NCI-H2196 (cell line): ENCODE results near the gene TP53INP2.
"Not testable (repeated sequence)": the region's sequence is repeated elsewhere in the genome, so short reads cannot be mapped to it uniquely, and the experiment has no call there.

Source experiments
- DNase-seq: peaks from one replicate; lab custom pipeline; 2025; ENCODE audit not compliant: unreplicated experiment; lab: John Stamatoyannopoulos, UW

Gene TP53INP2

GRCh38 chr20:34705397-34706301 lies 1.5 kb downstream of the TP53INP2 start:
- peak; percentile 46 for DNase-seq

- DNase-seq: no peak
These were observed 2.2 kb downstream of the TP53INP2 start for GRCh38 chr20:34706302-34706875.

GRCh38 chr20:34706912-34707784 lies 3.0 kb downstream of the TP53INP2 start:
- DNase-seq: no peak

- DNase-seq: peak; percentile 34
These were observed 4.5 kb downstream of the TP53INP2 start for GRCh38 chr20:34708621-34709043.

GRCh38 chr20:34709044-34709830 lies 5.1 kb downstream of the TP53INP2 start:
- peak; percentile 84 for DNase-seq

- peak; percentile 65 for DNase-seq
These were observed 5.9 kb downstream of the TP53INP2 start for GRCh38 chr20:34709831-34710567.

GRCh38 chr20:34710568-34710839 lies 6.4 kb downstream of the TP53INP2 start:
- no peak for DNase-seq

GRCh38 chr20:34710861-34711574 lies 6.9 kb downstream of the TP53INP2 start:
- DNase-seq: no peak

GRCh38 chr20:34711813-34712430 lies 7.8 kb downstream of the TP53INP2 start:
- DNase-seq: no peak

GRCh38 chr20:34712525-34713192 lies 8.5 kb downstream of the TP53INP2 start:
- DNase-seq: no peak

- DNase-seq: no peak
These were observed 9.2 kb downstream of the TP53INP2 start for GRCh38 chr20:34713194-34713943.

GRCh38 chr20:34713944-34714515 lies 9.9 kb downstream of the TP53INP2 start:
- not testable (repeated sequence) for DNase-seq

- no peak for DNase-seq
These were observed 11.2 kb downstream of the TP53INP2 start for GRCh38 chr20:34715384-34715783.

- DNase-seq: no peak
These were observed 12.7 kb downstream of the TP53INP2 start for GRCh38 chr20:34716921-34717229.

- no peak for DNase-seq
These were observed 13.3 kb downstream of the TP53INP2 start for GRCh38 chr20:34717230-34718095.

GRCh38 chr20:34719242-34720017 lies 15.3 kb downstream of the TP53INP2 start:
- not testable (repeated sequence) for DNase-seq
